ENCODE measurements around the gene PJVK. TPM values are rescaled to one million over a fixed set of nuclear protein-coding genes. Genes with fewer than 3 reads are reported as not detected.

Gene PJVK
- polyA plus RNA-seq, 1 donor from 2014 or later = 5.5 TPM

DNA sequence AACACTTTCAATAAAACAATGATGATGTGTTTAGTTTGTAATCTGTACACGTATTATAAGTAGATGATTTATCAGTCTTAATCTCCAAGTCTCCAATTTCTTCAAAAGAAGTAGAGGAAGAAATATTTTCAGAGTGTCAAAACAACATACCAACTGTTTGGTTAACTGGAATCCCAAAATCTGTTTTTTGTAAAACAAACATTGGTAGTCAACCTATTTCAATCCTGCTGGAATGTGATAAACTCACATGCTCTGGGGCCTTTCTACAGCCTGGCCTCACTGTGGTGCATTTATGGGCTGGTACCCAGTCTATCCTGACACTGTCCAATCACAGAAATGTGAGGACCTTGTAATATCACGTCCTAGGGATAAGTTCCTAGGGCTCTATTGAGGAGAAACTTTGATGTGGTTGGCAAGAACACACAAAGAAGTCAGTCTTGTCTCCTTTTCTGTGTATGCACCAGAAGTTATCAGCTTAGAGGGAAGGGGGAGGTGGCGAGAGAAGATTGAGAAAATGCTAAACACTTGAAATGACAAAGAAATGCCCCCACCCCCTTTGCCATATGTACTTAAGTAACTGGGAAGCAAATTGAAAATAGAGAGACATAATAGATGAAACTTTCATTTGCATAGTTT, 47.4 kb upstream of the PJVK start:
- H3K9me3 ChIP-seq (ENCODE audit: low read length) = no peaks in the 10 kb centered on the region
- H3K27me3 ChIP-seq (ENCODE audit: insufficient read depth, low read depth, low read length) = no peaks in the 10 kb centered on the region
- no peaks in the 10 kb centered on the region for H4K20me1 ChIP-seq (ENCODE audit: insufficient read depth)
- TF ChIP-seq RAD21 (conservative IDR thresholded peaks at IDR 0.05) (no peak), TAF1 (IDR thresholded peaks at IDR 0.05; ENCODE audit: low read depth) (no peak), EZH2 (IDR thresholded peaks at IDR 0.05; ENCODE audit: borderline replicate concordance, insufficient read depth, low read length, poor library complexity, severe bottlenecking) (no peak), SMC3 (conservative IDR thresholded peaks at IDR 0.05; ENCODE audit: poor library complexity) (no peak), MXI1 (conservative IDR thresholded peaks at IDR 0.05; ENCODE audit: poor library complexity, severe bottlenecking) (no peak), EP300 (conservative IDR thresholded peaks at IDR 0.05; ENCODE audit: poor library complexity, severe bottlenecking) (no peak), POLR2AphosphoS5 (IDR thresholded peaks at IDR 0.05) (no peak)
- TF ChIP-seq, protein P1, sequence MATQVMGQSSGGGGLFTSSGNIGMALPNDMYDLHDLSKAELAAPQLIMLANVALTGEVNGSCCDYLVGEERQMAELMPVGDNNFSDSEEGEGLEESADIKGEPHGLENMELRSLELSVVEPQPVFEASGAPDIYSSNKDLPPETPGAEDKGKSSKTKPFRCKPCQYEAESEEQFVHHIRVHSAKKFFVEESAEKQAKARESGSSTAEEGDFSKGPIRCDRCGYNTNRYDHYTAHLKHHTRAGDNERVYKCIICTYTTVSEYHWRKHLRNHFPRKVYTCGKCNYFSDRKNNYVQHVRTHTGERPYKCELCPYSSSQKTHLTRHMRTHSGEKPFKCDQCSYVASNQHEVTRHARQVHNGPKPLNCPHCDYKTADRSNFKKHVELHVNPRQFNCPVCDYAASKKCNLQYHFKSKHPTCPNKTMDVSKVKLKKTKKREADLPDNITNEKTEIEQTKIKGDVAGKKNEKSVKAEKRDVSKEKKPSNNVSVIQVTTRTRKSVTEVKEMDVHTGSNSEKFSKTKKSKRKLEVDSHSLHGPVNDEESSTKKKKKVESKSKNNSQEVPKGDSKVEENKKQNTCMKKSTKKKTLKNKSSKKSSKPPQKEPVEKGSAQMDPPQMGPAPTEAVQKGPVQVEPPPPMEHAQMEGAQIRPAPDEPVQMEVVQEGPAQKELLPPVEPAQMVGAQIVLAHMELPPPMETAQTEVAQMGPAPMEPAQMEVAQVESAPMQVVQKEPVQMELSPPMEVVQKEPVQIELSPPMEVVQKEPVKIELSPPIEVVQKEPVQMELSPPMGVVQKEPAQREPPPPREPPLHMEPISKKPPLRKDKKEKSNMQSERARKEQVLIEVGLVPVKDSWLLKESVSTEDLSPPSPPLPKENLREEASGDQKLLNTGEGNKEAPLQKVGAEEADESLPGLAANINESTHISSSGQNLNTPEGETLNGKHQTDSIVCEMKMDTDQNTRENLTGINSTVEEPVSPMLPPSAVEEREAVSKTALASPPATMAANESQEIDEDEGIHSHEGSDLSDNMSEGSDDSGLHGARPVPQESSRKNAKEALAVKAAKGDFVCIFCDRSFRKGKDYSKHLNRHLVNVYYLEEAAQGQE (IDR thresholded peaks at IDR 0.05; ENCODE audit: borderline replicate concordance) = no peak
- TF ChIP-seq, protein P2, sequence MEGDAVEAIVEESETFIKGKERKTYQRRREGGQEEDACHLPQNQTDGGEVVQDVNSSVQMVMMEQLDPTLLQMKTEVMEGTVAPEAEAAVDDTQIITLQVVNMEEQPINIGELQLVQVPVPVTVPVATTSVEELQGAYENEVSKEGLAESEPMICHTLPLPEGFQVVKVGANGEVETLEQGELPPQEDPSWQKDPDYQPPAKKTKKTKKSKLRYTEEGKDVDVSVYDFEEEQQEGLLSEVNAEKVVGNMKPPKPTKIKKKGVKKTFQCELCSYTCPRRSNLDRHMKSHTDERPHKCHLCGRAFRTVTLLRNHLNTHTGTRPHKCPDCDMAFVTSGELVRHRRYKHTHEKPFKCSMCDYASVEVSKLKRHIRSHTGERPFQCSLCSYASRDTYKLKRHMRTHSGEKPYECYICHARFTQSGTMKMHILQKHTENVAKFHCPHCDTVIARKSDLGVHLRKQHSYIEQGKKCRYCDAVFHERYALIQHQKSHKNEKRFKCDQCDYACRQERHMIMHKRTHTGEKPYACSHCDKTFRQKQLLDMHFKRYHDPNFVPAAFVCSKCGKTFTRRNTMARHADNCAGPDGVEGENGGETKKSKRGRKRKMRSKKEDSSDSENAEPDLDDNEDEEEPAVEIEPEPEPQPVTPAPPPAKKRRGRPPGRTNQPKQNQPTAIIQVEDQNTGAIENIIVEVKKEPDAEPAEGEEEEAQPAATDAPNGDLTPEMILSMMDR (IDR thresholded peaks at IDR 0.05; ENCODE audit: poor library complexity, severe bottlenecking) = no peak
- H3K4me2 ChIP-seq (ENCODE audit: low read length) = no peak overlapping the region
- no peaks in the 10 kb centered on the region for H3K9me2 ChIP-seq (ENCODE audit: insufficient read depth, low read length)
- H3K9ac ChIP-seq (ENCODE audit: low read length) = no peak overlapping the region
- H3K79me2 ChIP-seq (replicated peaks; ENCODE audit: insufficient read depth, low read length) = no peaks in the 10 kb centered on the region
- H2AFZ ChIP-seq (ENCODE audit: low read depth, low read length) = no peak overlapping the region
- H3K27ac ChIP-seq (ENCODE audit: low read length) = no peak overlapping the region
- no peak overlapping the region for H3K4me3 ChIP-seq (ENCODE audit: low read length)
- no peaks in the 10 kb centered on the region for H3K36me3 ChIP-seq (ENCODE audit: insufficient read depth, low read length)
- no peaks in the 10 kb centered on the region for H3F3A ChIP-seq (ENCODE audit: insufficient read depth, low read length, poor library complexity, severe bottlenecking)

DNA sequence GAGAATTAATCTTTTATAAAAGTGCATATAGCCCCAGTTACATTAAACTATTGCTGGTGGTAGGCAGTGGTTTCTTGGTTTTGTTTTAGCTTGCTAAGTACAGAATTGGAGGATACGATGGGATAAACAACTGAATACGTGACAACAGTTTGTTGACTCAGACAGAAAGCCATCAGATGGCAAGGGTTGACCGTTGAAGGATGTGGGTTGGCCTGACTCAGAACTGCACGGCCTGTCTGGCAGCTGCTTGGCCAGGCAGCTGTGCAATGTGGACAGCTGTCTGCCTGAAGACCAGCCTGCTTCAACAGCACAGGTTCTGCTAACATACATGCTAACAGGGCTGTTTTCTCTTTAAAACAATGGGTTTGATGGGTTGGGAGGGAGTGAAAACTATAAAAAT, 46.8 kb upstream of the PJVK start:
- no peaks in the 10 kb centered on the region for H3F3A ChIP-seq (ENCODE audit: insufficient read depth, low read length, poor library complexity, severe bottlenecking)
- H4K20me1 ChIP-seq (ENCODE audit: insufficient read depth) = no peaks in the 10 kb centered on the region
- H3K4me3 ChIP-seq (ENCODE audit: low read length) = no peak overlapping the region
- no peak for TF ChIP-seq POLR2AphosphoS5 (IDR thresholded peaks at IDR 0.05)
- no peak for TF ChIP-seq MXI1 (conservative IDR thresholded peaks at IDR 0.05; ENCODE audit: poor library complexity, severe bottlenecking)
- TF ChIP-seq EZH2 (IDR thresholded peaks at IDR 0.05; ENCODE audit: borderline replicate concordance, insufficient read depth, low read length, poor library complexity, severe bottlenecking) = no peak
- TF ChIP-seq, protein P1 (IDR thresholded peaks at IDR 0.05; ENCODE audit: borderline replicate concordance) = no peak
- no peak for TF ChIP-seq TAF1 (IDR thresholded peaks at IDR 0.05; ENCODE audit: low read depth)
- TF ChIP-seq RAD21 (conservative IDR thresholded peaks at IDR 0.05) = no peak
- H3K4me2 ChIP-seq (ENCODE audit: low read length) = no peak overlapping the region
- H3K9me3 ChIP-seq (ENCODE audit: low read length) = no peaks in the 10 kb centered on the region
- no peaks in the 10 kb centered on the region for H3K79me2 ChIP-seq (replicated peaks; ENCODE audit: insufficient read depth, low read length)
- H3K9me2 ChIP-seq (ENCODE audit: insufficient read depth, low read length) = no peaks in the 10 kb centered on the region
- no peaks in the 10 kb centered on the region for H3K36me3 ChIP-seq (ENCODE audit: insufficient read depth, low read length)
- H3K27ac ChIP-seq (ENCODE audit: low read length) = no peak overlapping the region
- H3K9ac ChIP-seq (ENCODE audit: low read length) = no peak overlapping the region
- no peak overlapping the region for H2AFZ ChIP-seq (ENCODE audit: low read depth, low read length)
- no peaks in the 10 kb centered on the region for H3K27me3 ChIP-seq (ENCODE audit: insufficient read depth, low read depth, low read length)

All from neural cell (in vitro differentiated cells).